Measurements from ENCODE around the gene DCHS2.

The DCHS2 gene

GRCh38 chr4:154492288-154492687 is 689 bp upstream of the DCHS2 start:
- TF ChIP-seq CTCF (IDR thresholded peaks at IDR 0.05; ENCODE audit: insufficient read depth, low read length, missing control alignments): no peak
- no peak overlapping the region for H3K4me3 ChIP-seq (ENCODE audit: low read depth, low read length)
- CTCF ChIA-PET: no interaction called here
- POLR2A ChIA-PET: no interaction called here
- no peak for DNase-seq (ENCODE audit: low read depth, low spot score)

- CTCF ChIA-PET: no interaction called here
- DNase-seq (ENCODE audit: low read depth, low spot score): no peak
- H3K4me3 ChIP-seq (ENCODE audit: low read depth, low read length): no peak overlapping the region
- POLR2A ChIA-PET: no interaction called here
- no peak for TF ChIP-seq CTCF (IDR thresholded peaks at IDR 0.05; ENCODE audit: insufficient read depth, low read length, missing control alignments)
Observed at GRCh38 chr4:154490583-154491340, 837 bp downstream of the DCHS2 start.

- POLR2A ChIA-PET: no interaction called here
- no peak for TF ChIP-seq CTCF (IDR thresholded peaks at IDR 0.05; ENCODE audit: insufficient read depth, low read length, missing control alignments)
- no peak overlapping the region for H3K4me3 ChIP-seq (ENCODE audit: low read depth, low read length)
- DNase-seq (ENCODE audit: low read depth, low spot score): no peak
- CTCF ChIA-PET: no interaction called here
Observed at GRCh38 chr4:154490234-154490582, 1.4 kb downstream of the DCHS2 start.

- no peak for DNase-seq (ENCODE audit: low read depth, low spot score)
- no peak overlapping the region for H3K4me3 ChIP-seq (ENCODE audit: low read depth, low read length)
- no peak for TF ChIP-seq CTCF (IDR thresholded peaks at IDR 0.05; ENCODE audit: insufficient read depth, low read length, missing control alignments)
- CTCF ChIA-PET: no interaction called here
- POLR2A ChIA-PET: no interaction called here
Observed at GRCh38 chr4:154489558-154490233, 1.9 kb downstream of the DCHS2 start.

- CTCF ChIA-PET: no interaction called here
- no peak for TF ChIP-seq CTCF (IDR thresholded peaks at IDR 0.05; ENCODE audit: insufficient read depth, low read length, missing control alignments)
- no peak for DNase-seq (ENCODE audit: low read depth, low spot score)
- POLR2A ChIA-PET: no interaction called here
- no peak overlapping the region for H3K4me3 ChIP-seq (ENCODE audit: low read depth, low read length)
Observed at GRCh38 chr4:154487145-154487544, 4.5 kb downstream of the DCHS2 start.

GRCh38 chr4:154485127-154485773 is 6.3 kb downstream of the DCHS2 start:
- no peak for DNase-seq (ENCODE audit: low read depth, low spot score)
- CTCF ChIA-PET: no interaction called here
- POLR2A ChIA-PET: no interaction called here
- no peak overlapping the region for H3K4me3 ChIP-seq (ENCODE audit: low read depth, low read length)
- no peak for TF ChIP-seq CTCF (IDR thresholded peaks at IDR 0.05; ENCODE audit: insufficient read depth, low read length, missing control alignments)
